HL-60 (cell line): ENCODE data around the gene FHAD1.

ENCODE experiments used
- DNase-seq, 2 experiments: peaks; one replicate each; pipeline ENCODE4 v3.0.0-alpha.2; 2010 to 2020; ENCODE audit warnings: low read depth in 1 of 2, low spot score in 1 of 2
- H3K27ac ChIP-seq: fragments of 250-450 bp; sonication (Bioruptor Pico); replicated peaks from 2 replicates; pipeline ENCODE4 v1.5.1; 2020; ENCODE audit warnings: mild to moderate bottlenecking, moderate library complexity
- H3K27me3 ChIP-seq: fragments of 250-450 bp; sonication (Bioruptor Pico); 2 replicates; pipeline ENCODE4 v1.5.1; 2021; ENCODE audit warnings: mild to moderate bottlenecking, moderate library complexity; ENCODE audit not compliant: insufficient read depth, poor library complexity, severe bottlenecking
- H3K4me3 ChIP-seq: replicated peaks from 2 replicates; pipeline ENCODE4 v1.5.1; 2011; ENCODE audit warnings: mild to moderate bottlenecking, control low read depth, low read length; ENCODE audit not compliant: insufficient read depth
- CTCF ChIP-seq: IDR thresholded peaks from one replicate; pipeline ENCODE4 v1.5.1; 2011; ENCODE audit warnings: low read length, control low read depth, inconsistent platforms; ENCODE audit not compliant: insufficient read depth
- GABPA ChIP-seq: IDR thresholded peaks from 2 replicates; pipeline ENCODE4 v1.6.1; 2012; ENCODE audit warnings: low read depth
- POLR2AphosphoS5 ChIP-seq: IDR thresholded peaks from 2 replicates; pipeline ENCODE4 v1.6.1; 2012; ENCODE audit warnings: low read depth
- REST ChIP-seq: IDR thresholded peaks from 2 replicates; pipeline ENCODE4 v1.6.1; 2012; ENCODE audit warnings: low read depth; ENCODE audit not compliant: insufficient replicate concordance
- SPI1 ChIP-seq: IDR thresholded peaks from 2 replicates; pipeline ENCODE4 v1.6.1; 2012; ENCODE audit warnings: low read depth, mild to moderate bottlenecking, borderline replicate concordance

The FHAD1 gene

GRCh38 chr1:15277933-15278332 lies 30.9 kb downstream of the FHAD1 start:
- Histone ChIP-seq H3K4me3 (no peak overlapping the region), H3K27ac (no peak overlapping the region), H3K27me3 (no peaks in the 10 kb centered on the region)
- no peak for TF ChIP-seq SPI1
- TF ChIP-seq REST: no peak
- TF ChIP-seq GABPA: no peak
- no peak for TF ChIP-seq POLR2AphosphoS5
- no peak for TF ChIP-seq CTCF
- DNase-seq: no peak

- TF ChIP-seq CTCF: no peak
- TF ChIP-seq REST: no peak
- no peak for TF ChIP-seq GABPA
- TF ChIP-seq SPI1: no peak
- TF ChIP-seq POLR2AphosphoS5: no peak
- no peak for DNase-seq
- H3K4me3 ChIP-seq: no peak overlapping the region
- no peaks in the 10 kb centered on the region for H3K27me3 ChIP-seq
- H3K27ac ChIP-seq: no peak overlapping the region
These were observed 32.7 kb downstream of the FHAD1 start for GRCh38 chr1:15279576-15280230.

- DNase-seq: no peak
- H3K27me3 ChIP-seq: no peaks in the 10 kb centered on the region
- TF ChIP-seq GABPA (no peak), REST (no peak), POLR2AphosphoS5 (no peak), SPI1 (no peak), CTCF (no peak)
- H3K27ac ChIP-seq: no peak overlapping the region
- no peak overlapping the region for H3K4me3 ChIP-seq
These were observed 33.4 kb downstream of the FHAD1 start for GRCh38 chr1:15280416-15280815.
